Endodermal cell (in vitro differentiated cells): ENCODE results near the gene KLF12. TPM values are rescaled to one million over a fixed set of nuclear protein-coding genes. Genes with fewer than 3 reads are reported as not detected.

Experiments
- DNase-seq: peaks from one replicate; pipeline ENCODE4 v3.0.0-alpha.2; 2017
- H3K27ac ChIP-seq: 2 replicates; pipeline ENCODE4 v1.5.1; 2013; ENCODE audit warnings: mild to moderate bottlenecking, low read depth, low read length, moderate library complexity
- H3K27me3 ChIP-seq: 2 replicates; pipeline ENCODE4 v1.6.1; 2013; ENCODE audit warnings: mild to moderate bottlenecking, low read length, moderate library complexity; ENCODE audit not compliant: insufficient read depth, control insufficient read depth, poor library complexity, severe bottlenecking
- H3K36me3 ChIP-seq: 2 replicates; pipeline ENCODE4 v1.7.0; 2013; ENCODE audit warnings: mild to moderate bottlenecking, low read length, moderate library complexity; ENCODE audit not compliant: control insufficient read depth, insufficient read depth
- H3K4me1 ChIP-seq: one replicate; pipeline ENCODE4 v1.7.0; 2013; ENCODE audit warnings: low read length; ENCODE audit not compliant: control insufficient read depth, insufficient read depth
- H3K4me3 ChIP-seq: 2 replicates; pipeline ENCODE4 v1.5.1; 2013; ENCODE audit warnings: mild to moderate bottlenecking, low read length, moderate library complexity
- H3K9ac ChIP-seq: 2 replicates; pipeline ENCODE4 v1.6.1; 2013; ENCODE audit warnings: mild to moderate bottlenecking, low read length, moderate library complexity; ENCODE audit not compliant: poor library complexity, severe bottlenecking; ENCODE audit errors: extremely low read depth
- H3K9me3 ChIP-seq: 2 replicates; pipeline ENCODE4 v1.6.1; 2013; ENCODE audit warnings: mild to moderate bottlenecking, low read length, moderate library complexity; ENCODE audit not compliant: control insufficient read depth
- H3K27ac Mint-ChIP-seq: 2 replicates; pipeline ENCODE4 v1.8.0; 2020; ENCODE audit warnings: mixed read lengths
- H3K27me3 Mint-ChIP-seq: 2 replicates; pipeline ENCODE4 v1.8.0; 2021; ENCODE audit warnings: mild to moderate bottlenecking, mixed read lengths; ENCODE audit not compliant: insufficient read depth
- H3K36me3 Mint-ChIP-seq: 2 replicates; pipeline ENCODE4 v1.8.0; 2020; ENCODE audit warnings: low read depth, mixed read lengths
- H3K4me1 Mint-ChIP-seq: 2 replicates; pipeline ENCODE4 v1.8.0; 2020; ENCODE audit warnings: mixed read lengths
- H3K4me3 Mint-ChIP-seq: 2 replicates; pipeline ENCODE4 v1.8.0; 2020; ENCODE audit warnings: mild to moderate bottlenecking, moderate library complexity, mixed read lengths
- H3K9me3 Mint-ChIP-seq: 2 replicates; pipeline ENCODE4 v1.8.0; 2020; ENCODE audit warnings: mild to moderate bottlenecking, mixed read lengths
- WGBS, 2 experiments: methylation state at CpG; one replicate each; pipeline versions ENCODE4 v1.1.5 to v1.1.7; 2013; ENCODE audit warnings: missing lambda C conversion rate in 2 of 2, mixed read lengths in 1 of 2; ENCODE audit not compliant: insufficient coverage in 1 of 2, insufficient read length in 1 of 2; 5-methylcytosine and 5-hydroxymethylcytosine counted together
- total RNA-seq, 2 donors: library from RNA; stranded (reverse); fragmentation: NEBNext Ultra II Directional in 1 of 2; extraction: Animal tissue kit (Norgen Biotek cat#: 25700) in 1 of 2; gene quantifications; 2 replicates in 1 of 2; 3 replicates in 1 of 2; pipeline ENCODE4 v1.2.1, GENCODE V29; 2021
- TF ChIP-seq, protein P1 (sequence below): fragments of 200-600 bp; sonication (generic); conservative IDR thresholded peaks from 2 replicates; pipeline ENCODE4 v1.5.0; 2021; ENCODE audit warnings: antibody characterized with exemption, mild to moderate bottlenecking

The KLF12 gene
- total RNA-seq, 2 donors from 2014 or later, result 14.8 to 17.2 TPM

DNA sequence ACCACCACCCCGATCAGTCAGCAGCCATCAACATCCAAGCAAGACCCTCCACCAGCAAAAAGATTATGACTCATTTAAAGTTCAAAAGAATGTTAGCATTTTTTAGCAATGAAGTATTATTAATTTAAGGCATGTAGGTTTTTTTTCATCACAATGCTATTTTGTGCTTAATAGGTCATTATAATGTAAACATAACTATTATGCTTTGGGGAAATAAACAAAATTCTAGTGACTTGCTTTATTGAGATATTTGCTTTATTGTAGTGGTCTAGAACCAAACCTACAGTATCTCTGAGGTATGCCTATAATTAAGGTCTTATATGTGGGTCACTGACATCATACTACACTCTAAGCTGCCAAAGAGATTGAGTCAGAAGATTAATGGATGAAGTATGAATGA, 20.0 kb downstream of the KLF12 start:
- no peaks in the 10 kb centered on the region for H3K36me3 ChIP-seq
- no peaks in the 10 kb centered on the region for H3K4me1 ChIP-seq
- Mint-ChIP-seq H3K9me3 (peaks cover 22% of the 10 kb centered on the region), H3K27ac (no peak overlapping the region), H3K4me1 (no peaks in the 10 kb centered on the region), H3K27me3 (no peaks in the 10 kb centered on the region), H3K36me3 (peaks cover 19% of the 10 kb centered on the region), H3K4me3 (no peak overlapping the region)
- peaks cover 13% of the 10 kb centered on the region for H3K9me3 ChIP-seq
- WGBS, 2 experiments, result 86% methylated on average over 1 of the region's 1 CpG; no CpG with 5 or more reads in 1 of the 2 experiments
- H3K27ac ChIP-seq, result no peak overlapping the region
- no peak overlapping the region for H3K4me3 ChIP-seq
- H3K9ac ChIP-seq, result no peak overlapping the region
- no peaks in the 10 kb centered on the region for H3K27me3 ChIP-seq
- TF ChIP-seq, protein P1, sequence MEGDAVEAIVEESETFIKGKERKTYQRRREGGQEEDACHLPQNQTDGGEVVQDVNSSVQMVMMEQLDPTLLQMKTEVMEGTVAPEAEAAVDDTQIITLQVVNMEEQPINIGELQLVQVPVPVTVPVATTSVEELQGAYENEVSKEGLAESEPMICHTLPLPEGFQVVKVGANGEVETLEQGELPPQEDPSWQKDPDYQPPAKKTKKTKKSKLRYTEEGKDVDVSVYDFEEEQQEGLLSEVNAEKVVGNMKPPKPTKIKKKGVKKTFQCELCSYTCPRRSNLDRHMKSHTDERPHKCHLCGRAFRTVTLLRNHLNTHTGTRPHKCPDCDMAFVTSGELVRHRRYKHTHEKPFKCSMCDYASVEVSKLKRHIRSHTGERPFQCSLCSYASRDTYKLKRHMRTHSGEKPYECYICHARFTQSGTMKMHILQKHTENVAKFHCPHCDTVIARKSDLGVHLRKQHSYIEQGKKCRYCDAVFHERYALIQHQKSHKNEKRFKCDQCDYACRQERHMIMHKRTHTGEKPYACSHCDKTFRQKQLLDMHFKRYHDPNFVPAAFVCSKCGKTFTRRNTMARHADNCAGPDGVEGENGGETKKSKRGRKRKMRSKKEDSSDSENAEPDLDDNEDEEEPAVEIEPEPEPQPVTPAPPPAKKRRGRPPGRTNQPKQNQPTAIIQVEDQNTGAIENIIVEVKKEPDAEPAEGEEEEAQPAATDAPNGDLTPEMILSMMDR, result no peak
- no peak for DNase-seq

DNA sequence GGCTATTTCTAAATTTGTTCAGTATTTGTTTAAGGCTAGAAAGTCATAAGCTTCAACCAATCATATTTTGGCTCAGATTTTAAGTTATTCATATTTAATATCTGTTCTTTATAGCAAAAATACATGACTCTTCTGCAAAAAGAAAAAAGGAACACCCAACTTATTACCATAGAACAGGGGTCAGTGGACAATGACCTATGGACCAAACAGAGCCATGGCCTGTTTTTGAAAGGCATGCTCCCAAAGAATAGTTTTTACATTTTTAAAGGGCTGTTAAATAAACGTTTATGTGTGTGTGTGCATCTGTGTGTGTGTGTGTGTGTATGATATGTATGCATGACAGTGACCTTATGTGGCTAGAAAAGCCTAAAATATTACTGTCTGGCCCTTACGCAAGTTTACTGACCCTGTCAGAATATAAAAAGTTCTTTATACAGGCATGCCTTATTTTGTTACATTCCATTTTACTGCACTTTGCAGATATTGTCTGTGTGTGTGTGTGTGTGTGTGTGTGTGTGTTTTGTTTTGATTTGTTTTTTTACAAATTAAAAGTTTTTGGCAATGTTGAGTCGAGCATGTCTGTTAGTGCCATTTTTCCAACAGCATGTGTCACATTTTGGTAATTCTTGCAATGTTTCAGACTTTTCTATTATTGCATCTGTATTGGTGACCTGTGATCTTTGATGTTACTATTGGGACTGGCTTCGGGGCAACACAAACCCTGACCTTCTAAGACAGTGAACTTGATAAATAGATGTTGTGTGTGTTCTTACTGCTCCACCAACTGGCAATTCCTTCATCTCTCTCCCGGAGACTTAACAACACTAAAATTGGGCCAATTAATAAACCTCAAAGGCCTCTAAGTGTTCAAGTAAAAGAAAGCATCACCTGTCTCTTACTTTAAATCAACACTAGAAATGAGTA, 22.0 kb downstream of the KLF12 start:
- Histone ChIP-seq H3K4me3 (no peak overlapping the region), H3K27ac (no peak overlapping the region), H3K4me1 (no peaks in the 10 kb centered on the region), H3K9ac (no peak overlapping the region), H3K9me3 (peaks cover 4% of the 10 kb centered on the region), H3K36me3 (no peaks in the 10 kb centered on the region), H3K27me3 (no peaks in the 10 kb centered on the region)
- peaks cover 8% of the 10 kb centered on the region for H3K36me3 Mint-ChIP-seq
- no peak for DNase-seq
- H3K4me3 Mint-ChIP-seq, result no peak overlapping the region
- peaks cover 9% of the 10 kb centered on the region for H3K9me3 Mint-ChIP-seq
- no peaks in the 10 kb centered on the region for H3K4me1 Mint-ChIP-seq
- H3K27me3 Mint-ChIP-seq, result no peaks in the 10 kb centered on the region
- no peak overlapping the region for H3K27ac Mint-ChIP-seq
- 83 to 86% methylated on average over 1 to 5 of the region's 5 CpGs for WGBS, 2 experiments
- TF ChIP-seq, protein P1, result no peak

DNA sequence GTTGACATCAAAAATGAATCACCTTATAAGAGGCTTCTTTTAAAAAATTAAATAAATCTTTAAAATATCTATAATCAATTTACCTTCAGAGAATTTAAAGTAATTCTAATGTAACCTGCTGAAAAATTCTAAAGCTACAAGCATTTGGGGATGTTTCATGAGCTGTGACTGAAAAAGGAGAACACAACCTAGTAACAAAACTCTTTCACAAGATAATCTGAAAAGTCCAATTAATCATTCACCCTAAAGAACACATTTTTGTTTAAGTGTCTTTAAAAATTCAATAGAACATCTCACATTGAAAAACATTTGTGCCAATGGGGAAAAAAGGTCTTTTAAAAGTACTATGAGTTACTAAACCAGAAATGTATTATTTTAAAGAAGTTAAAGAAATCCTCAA, 22.8 kb downstream of the KLF12 start:
- H3K9ac ChIP-seq, result no peak overlapping the region
- Mint-ChIP-seq H3K36me3 (peaks cover 8% of the 10 kb centered on the region), H3K27me3 (no peaks in the 10 kb centered on the region), H3K4me3 (no peak overlapping the region), H3K27ac (no peak overlapping the region), H3K4me1 (no peaks in the 10 kb centered on the region), H3K9me3 (peaks cover 9% of the 10 kb centered on the region)
- TF ChIP-seq, protein P1, result no peak
- H3K4me1 ChIP-seq, result no peaks in the 10 kb centered on the region
- no peak overlapping the region for H3K4me3 ChIP-seq
- no peak overlapping the region for H3K27ac ChIP-seq
- H3K27me3 ChIP-seq, result no peaks in the 10 kb centered on the region
- no peak for DNase-seq
- no peaks in the 10 kb centered on the region for H3K36me3 ChIP-seq
- H3K9me3 ChIP-seq, result peaks cover 2% of the 10 kb centered on the region
